ENCODE measurements around the gene EPS8L3.
"Not testable (repeated sequence)": the region's sequence is repeated elsewhere in the genome, so short reads cannot be mapped to it uniquely, and the experiment has no call there.

Gene EPS8L3

GRCh38 chr1:109764561-109765482 lies 1.1 kb upstream of the EPS8L3 start:
- no peak for DNase-seq (ENCODE audit: low spot score)

GRCh38 chr1:109762821-109763645 lies 690 bp downstream of the EPS8L3 start:
- no peak for DNase-seq (ENCODE audit: low spot score)

GRCh38 chr1:109762039-109762585 lies 1.6 kb downstream of the EPS8L3 start:
- no peak for DNase-seq (ENCODE audit: low spot score)

- DNase-seq (ENCODE audit: low spot score) = no peak
These were observed 2.3 kb downstream of the EPS8L3 start for GRCh38 chr1:109761227-109762038.

- DNase-seq (ENCODE audit: low spot score) = no peak
These were observed 3.0 kb downstream of the EPS8L3 start for GRCh38 chr1:109760581-109761226.

- DNase-seq (ENCODE audit: low spot score) = no peak
These were observed 4.0 kb downstream of the EPS8L3 start for GRCh38 chr1:109759513-109760334.

GRCh38 chr1:109757936-109758786 lies 5.6 kb downstream of the EPS8L3 start:
- no peak for DNase-seq (ENCODE audit: low spot score)

GRCh38 chr1:109756848-109757521 lies 6.7 kb downstream of the EPS8L3 start:
- DNase-seq (ENCODE audit: low spot score) = no peak

GRCh38 chr1:109756325-109756724 lies 7.4 kb downstream of the EPS8L3 start:
- not testable (repeated sequence) for DNase-seq (ENCODE audit: low spot score)

GRCh38 chr1:109754738-109755137 lies 9.0 kb downstream of the EPS8L3 start:
- no peak for DNase-seq (ENCODE audit: low spot score)

GRCh38 chr1:109751531-109752260 lies 12.0 kb downstream of the EPS8L3 start:
- no peak for DNase-seq (ENCODE audit: low spot score)

GRCh38 chr1:109750920-109751319 lies 12.8 kb downstream of the EPS8L3 start:
- DNase-seq (ENCODE audit: low spot score) = no peak

GRCh38 chr1:109750241-109750882 lies 13.4 kb downstream of the EPS8L3 start:
- no peak for DNase-seq (ENCODE audit: low spot score)

GRCh38 chr1:109749221-109749620 lies 14.5 kb downstream of the EPS8L3 start:
- no peak for DNase-seq (ENCODE audit: low spot score)

- not testable (repeated sequence) for DNase-seq (ENCODE audit: low spot score)
These were observed 15.4 kb downstream of the EPS8L3 start for GRCh38 chr1:109748311-109748710.

- no peak for DNase-seq (ENCODE audit: low spot score)
These were observed 22.9 kb downstream of the EPS8L3 start, which contains the start of gene GSTM3 for GRCh38 chr1:109740615-109741373. Gene GSTM3 (minus strand): TSS chr1:109741038. CDS start chr1:109740287, 751 bp downstream.

All from hematopoietic multipotent progenitor cell treated with erythropoietin and hydrocortisone succinate and interleukin-3 and kit ligand, for 15 days (in vitro differentiated cells).